K562 (cell line): ENCODE data around the gene DLAT. TPM values are rescaled to one million over a fixed set of nuclear protein-coding genes. Genes with fewer than 3 reads are reported as not detected.

Experiments
- ATAC-seq: fragments of 200-7000 bp; cut with Tn5 transposase; 3 replicates; pipeline ENCODE4 v1.9.1; 2020; ENCODE audit warnings: moderate library complexity
- BruUV-seq: library from RNA; stranded (reverse); fragments of 400-500 nt; replicated peaks from 2 replicates; lab custom pipeline; 2021; lab: Mats Ljungman, UMichigan
- CTCF ChIA-PET: fragments of 300-600 bp; formaldehyde crosslinking; extraction: SDS; loops from one replicate; lab custom pipeline; 2021; ENCODE audit warnings: low intra/inter-chr PET ratio; lab: Yijun Ruan, JAX
- POLR2A ChIA-PET: fragments of 300-600, 350-650 bp; sonication (Branson Sonifier 250); formaldehyde crosslinking; extraction: SDS; loops from one replicate; lab custom pipeline; 2021; ENCODE audit warnings: antibody characterized with exemption, inconsistent platforms; lab: Yijun Ruan, JAX
- DNase-seq, 4 experiments: peaks; one replicate each; pipeline versions ENCODE4 v3.0.0 to v3.0.0-alpha.2; 2011 to 2018; ENCODE audit warnings: low spot score in 3 of 4, mixed read lengths in 3 of 4; ENCODE audit errors: extremely low read depth in 1 of 4
- FAIRE-seq: peaks from 2 replicates; lab custom pipeline; 2011; peaks lifted over from hg19 to GRCh38; lab: Jason Lieb, UNC
- H2AFZ ChIP-seq: 2 replicates; pipeline ENCODE4 v1.6.0; 2011; ENCODE audit warnings: low read depth, low read length, control low read depth, inconsistent platforms
- H3K27ac ChIP-seq: fragments of 200-600 bp; 3 replicates; pipeline ENCODE4 v1.8.0; 2011; ENCODE audit warnings: low read depth, mild to moderate bottlenecking, control low read depth, inconsistent platforms, low read length, moderate library complexity, mixed read lengths; ENCODE audit errors: extremely low read depth
- H3K27me3 ChIP-seq, 2 experiments: fragments of 300-600 bp in 1 of 2; 2 replicates in 1 of 2; 3 replicates in 1 of 2; pipeline versions ENCODE4 v1.6.0 to v1.8.0; 2011; ENCODE audit warnings: inconsistent platforms in 2 of 2, low read length in 2 of 2, mild to moderate bottlenecking in 1 of 2, mixed read lengths in 1 of 2, moderate library complexity in 1 of 2; ENCODE audit not compliant: control insufficient read depth in 2 of 2, insufficient read depth in 2 of 2
- H3K36me3 ChIP-seq: fragments of 300-600 bp; 3 replicates; pipeline ENCODE4 v1.8.0; 2011; ENCODE audit warnings: mild to moderate bottlenecking, low read length, inconsistent platforms; ENCODE audit not compliant: control insufficient read depth, insufficient read depth
- H3K4me1 ChIP-seq, 2 experiments: fragments of 200-600 bp in 1 of 2; replicated peaks in 1 of 2; 2 replicates in 1 of 2; 3 replicates in 1 of 2; pipeline versions ENCODE4 v1.5.1 to v1.8.0; 2011; ENCODE audit warnings: inconsistent platforms in 2 of 2, low read length in 2 of 2, mild to moderate bottlenecking in 1 of 2, mixed read lengths in 1 of 2, moderate library complexity in 1 of 2; ENCODE audit not compliant: control insufficient read depth in 2 of 2, insufficient read depth in 2 of 2
- H3K4me2 ChIP-seq: 2 replicates; pipeline ENCODE4 v1.6.1; 2011; ENCODE audit warnings: low read length, control low read depth, inconsistent platforms, mixed read lengths; ENCODE audit not compliant: insufficient read depth
- H3K4me3 ChIP-seq: fragments of 200-600 bp; sonication (generic), shearing (Covaris generic); 2 replicates; pipeline ENCODE4 v1.5.1; 2016; ENCODE audit warnings: control low read depth, inconsistent platforms
- H3K79me2 ChIP-seq: fragments of 200-600 bp; 3 replicates; pipeline ENCODE4 v1.8.0; 2011; ENCODE audit warnings: low read length, inconsistent platforms; ENCODE audit not compliant: control insufficient read depth, insufficient read depth
- H3K9ac ChIP-seq, 2 experiments: 2 replicates each; pipeline versions ENCODE4 v1.6.0 to v1.6.1; 2011; ENCODE audit warnings: low read depth in 2 of 2, low read length in 2 of 2, control low read depth in 1 of 2, inconsistent platforms in 1 of 2, mild to moderate bottlenecking in 1 of 2, mixed read lengths in 1 of 2; ENCODE audit not compliant: insufficient read depth in 1 of 2
- H3K9me1 ChIP-seq: one replicate; pipeline ENCODE4 v1.6.0; 2011; ENCODE audit warnings: inconsistent platforms, mild to moderate bottlenecking, low read length, moderate library complexity; ENCODE audit not compliant: control insufficient read depth, insufficient read depth
- H3K9me3 ChIP-seq: replicated peaks from 2 replicates; pipeline ENCODE4 v1.5.1; 2011; ENCODE audit warnings: low read depth, low read length, inconsistent platforms; ENCODE audit not compliant: control insufficient read depth, insufficient read depth
- H4K20me1 ChIP-seq: replicated peaks from 2 replicates; pipeline ENCODE4 v1.6.1; 2011; ENCODE audit warnings: low read length, inconsistent platforms, mixed read lengths; ENCODE audit not compliant: control insufficient read depth, insufficient read depth
- BDP1 ChIP-seq: IDR thresholded peaks from 3 replicates; pipeline ENCODE4 v1.6.1; 2011; ENCODE audit not compliant: insufficient read length, insufficient read depth
- CBX3 ChIP-seq, 2 experiments: IDR thresholded peaks; 1 replicate in 1 of 2; 2 replicates in 1 of 2; pipeline ENCODE4 v1.6.1; 2012; ENCODE audit warnings: inconsistent platforms in 2 of 2, low read length in 2 of 2, borderline replicate concordance in 1 of 2, control low read depth in 1 of 2
- CSDE1 ChIP-seq, 2 experiments: fragments of 450-650 bp; IDR thresholded peaks; 2 replicates each; pipeline ENCODE4 v1.6.1; 2016; ENCODE audit warnings: mild to moderate bottlenecking in 1 of 2
- GABPB1 ChIP-seq: sonication (generic); formaldehyde crosslinking; IDR thresholded peaks from 2 replicates; pipeline ENCODE4 v1.8.0; 2022; ENCODE audit warnings: mild to moderate bottlenecking, missing genetic modification reagents
- MTA2 ChIP-seq: fragments of 450-650 bp; IDR thresholded peaks from 2 replicates; pipeline ENCODE4 v1.6.1; 2016; ENCODE audit warnings: low read depth
- PCBP2 ChIP-seq: fragments of 200-400 bp; formaldehyde crosslinking; IDR thresholded peaks from 2 replicates; pipeline ENCODE4 v1.6.1; 2018; ENCODE audit warnings: low read length, low read depth, mild to moderate bottlenecking, moderate library complexity; ENCODE audit not compliant: poor library complexity, severe bottlenecking
- POLR3A ChIP-seq: IDR thresholded peaks from 2 replicates; pipeline ENCODE4 v1.6.1; 2011; ENCODE audit warnings: borderline replicate concordance, mild to moderate bottlenecking, moderate library complexity; ENCODE audit not compliant: insufficient read length, insufficient read depth; ENCODE audit errors: extremely low read depth
- TAF15 ChIP-seq: fragments of 200-400 bp; formaldehyde crosslinking; IDR thresholded peaks from 2 replicates; pipeline ENCODE4 v1.6.1; 2017; ENCODE audit warnings: mild to moderate bottlenecking, low read depth, low read length, moderate library complexity
- ZNF695 ChIP-seq: fragments of 450-650 bp; formaldehyde crosslinking; IDR thresholded peaks from 2 replicates; pipeline ENCODE4 v1.4.0; 2020; ENCODE audit warnings: mild to moderate bottlenecking, moderate library complexity
- WGBS: fragments of 100-300 bp; shearing (Covaris generic); methylation state at CpG from one replicate; pipeline ENCODE4 v1.1.6; 2016; ENCODE audit warnings: low coverage, mixed read lengths; ENCODE audit not compliant: insufficient coverage; ENCODE audit errors: missing lambda C conversion rate; 5-methylcytosine and 5-hydroxymethylcytosine counted together
- in situ Hi-C: fragments of 300-500 bp; cut with MboI; formaldehyde crosslinking; loops from 4 replicates; pipeline ENCODE4 v1.15.0; 2018; ENCODE audit warnings: inconsistent platforms, mixed read lengths
- intact Hi-C: fragments of 100-400 bp; cut with micrococcal nuclease; formaldehyde crosslinking; loops from 2 replicates; pipeline ENCODE4 v1.14.2; 2022
- polyA plus RNA-seq, 8 experiments: library from polyadenylated mRNA; depleted of rRNA in 4 of 8; stranded (reverse) in 5 of 8; unstranded in 3 of 8; fragments of >200 nt; fragmentation: Nextera tagmentation in 2 of 8; fragmentation: Illumina TruSeq in 1 of 8; extraction: Ambion mirVana in 2 of 8; extraction: Trizol in 1 of 8; gene quantifications; 2 replicates each; pipeline versions ENCODE4 v1.2.1 to v1.2.3, GENCODE V29; 2011 to 2014; ENCODE audit warnings: inconsistent platforms in 1 of 8, missing spikeins in 1 of 8
- total RNA-seq, 7 experiments: library from RNA; depleted of rRNA in 6 of 7; stranded (reverse); fragments of >200 nt in 6 of 7; fragmentation: Illumina TruSeq in 2 of 7; extraction: Trizol in 2 of 7; gene quantifications; 2 replicates each; pipeline versions ENCODE4 v1.2.1 to v1.2.3, GENCODE V29; 2011 to 2021; ENCODE audit warnings: low replicate concordance in 1 of 7
- TF ChIP-seq, protein P1 (sequence below): fragments of 250-450 bp; sonication (Bioruptor Pico); IDR thresholded peaks from 2 replicates; pipeline ENCODE4 v1.8.0; 2022; ENCODE audit warnings: inconsistent platforms
- TF ChIP-seq, protein P2 (sequence below): fragments of 450-650 bp; formaldehyde crosslinking; conservative IDR thresholded peaks from 2 replicates; pipeline ENCODE4 v1.4.0; 2022; ENCODE audit warnings: mild to moderate bottlenecking, missing genetic modification characterization
- TF ChIP-seq, protein P3 (sequence below), 3 experiments: fragments of 200-800 bp in 1 of 3; fragments of 250-450 bp in 1 of 3; fragments of 450-650 bp in 1 of 3; sonication (Bioruptor Pico) in 1 of 3; sonication (Bioruptor generic) in 1 of 3; formaldehyde crosslinking in 1 of 3; IDR thresholded peaks; 2 replicates each; pipeline versions ENCODE4 v1.6.1 to v1.8.0; 2016 to 2022; ENCODE audit warnings: mild to moderate bottlenecking in 2 of 3, missing genetic modification characterization in 2 of 3, missing compliant biosample characterization in 1 of 3, moderate library complexity in 1 of 3
- TF ChIP-seq, protein P4 (sequence below): sonication (generic); formaldehyde crosslinking; IDR thresholded peaks from 2 replicates; pipeline ENCODE4 v1.5.0; 2020; ENCODE audit warnings: missing genetic modification reagents

Gene DLAT
- total and polyA plus RNA-seq, 9 of the 15 experiments (the other 6 are each of a cell fraction or from before 2014, with no cell fraction given) = 41.7 to 152 (median 105) TPM

DNA sequence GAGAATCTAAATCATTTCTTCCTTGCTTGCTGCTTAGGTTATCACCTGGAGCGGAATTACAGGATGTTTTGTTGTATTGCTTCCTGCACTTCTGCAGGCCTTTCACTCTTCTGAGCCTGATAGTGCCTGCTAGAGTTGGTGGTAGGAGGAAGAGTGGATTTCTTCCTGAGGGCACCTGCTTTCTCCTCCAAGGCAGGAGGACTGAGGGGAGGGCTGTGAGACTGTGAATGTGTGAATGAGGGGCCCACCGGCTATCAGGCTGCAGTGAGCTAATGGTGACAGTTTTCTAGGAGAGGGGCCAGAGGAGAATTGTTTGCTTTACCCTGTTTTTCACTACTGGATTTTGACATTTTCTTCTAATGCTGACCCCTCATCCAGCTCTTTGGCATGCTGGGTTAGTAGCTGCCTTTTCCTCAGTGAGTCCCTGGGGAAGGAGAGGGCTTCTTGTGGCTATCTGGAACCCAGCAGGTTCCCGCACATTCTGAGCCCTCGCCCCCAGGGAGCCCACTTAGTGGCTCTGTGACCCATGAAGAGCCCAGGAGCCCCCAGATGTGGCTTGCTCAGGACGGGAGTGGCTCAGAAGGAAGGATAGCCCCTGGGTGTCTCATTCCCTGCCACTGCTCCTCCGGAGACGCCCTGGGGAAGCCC lies 49.0 kb upstream of the DLAT start:
- Histone ChIP-seq H2AFZ (no peak overlapping the region), H3K27ac (no peak overlapping the region), H3K4me2 (no peak overlapping the region), H4K20me1 (no peaks in the 10 kb centered on the region), H3K27me3 (no peaks in the 10 kb centered on the region), H3K79me2 (no peaks in the 10 kb centered on the region), H3K36me3 (peaks cover 2% of the 10 kb centered on the region; the same call in 1 of the 3 replicates), H3K9me1 (no peaks in the 10 kb centered on the region), H3K9ac (no peak overlapping the region; a peak in 1 of 4 replicates), H3K4me3 (no peak overlapping the region), H3K4me1 (peaks cover 10 to 11% of the 10 kb centered on the region in 2 experiments), H3K9me3 (no peaks in the 10 kb centered on the region)
- ChIA-PET CTCF (no interaction called here), POLR2A (interaction anchor here (0.5 kb wide), 1 partner anchor 56 kb away, joined by 4 read pairs; no protein-coding TSS in a partner anchor)
- WGBS = 67% methylated on average over 7 of the region's 7 CpGs
- ATAC-seq = no peak
- BruUV-seq = no TSS peak
- in situ Hi-C loops = loop anchor here (10.0 kb wide), 1 partner anchor 371 kb away; the partner anchor contains the start of gene SIK2
- FAIRE-seq = no peak
- no peak for DNase-seq
- intact Hi-C loops = no loop called here
- no peak for TF ChIP-seq BDP1
- TF ChIP-seq TAF15 = no peak
- no peak for TF ChIP-seq POLR3A
- TF ChIP-seq, protein P1, sequence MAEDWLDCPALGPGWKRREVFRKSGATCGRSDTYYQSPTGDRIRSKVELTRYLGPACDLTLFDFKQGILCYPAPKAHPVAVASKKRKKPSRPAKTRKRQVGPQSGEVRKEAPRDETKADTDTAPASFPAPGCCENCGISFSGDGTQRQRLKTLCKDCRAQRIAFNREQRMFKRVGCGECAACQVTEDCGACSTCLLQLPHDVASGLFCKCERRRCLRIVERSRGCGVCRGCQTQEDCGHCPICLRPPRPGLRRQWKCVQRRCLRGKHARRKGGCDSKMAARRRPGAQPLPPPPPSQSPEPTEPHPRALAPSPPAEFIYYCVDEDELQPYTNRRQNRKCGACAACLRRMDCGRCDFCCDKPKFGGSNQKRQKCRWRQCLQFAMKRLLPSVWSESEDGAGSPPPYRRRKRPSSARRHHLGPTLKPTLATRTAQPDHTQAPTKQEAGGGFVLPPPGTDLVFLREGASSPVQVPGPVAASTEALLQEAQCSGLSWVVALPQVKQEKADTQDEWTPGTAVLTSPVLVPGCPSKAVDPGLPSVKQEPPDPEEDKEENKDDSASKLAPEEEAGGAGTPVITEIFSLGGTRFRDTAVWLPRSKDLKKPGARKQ (CRISPR knock-in tag) = no peak
- TF ChIP-seq, protein P2, sequence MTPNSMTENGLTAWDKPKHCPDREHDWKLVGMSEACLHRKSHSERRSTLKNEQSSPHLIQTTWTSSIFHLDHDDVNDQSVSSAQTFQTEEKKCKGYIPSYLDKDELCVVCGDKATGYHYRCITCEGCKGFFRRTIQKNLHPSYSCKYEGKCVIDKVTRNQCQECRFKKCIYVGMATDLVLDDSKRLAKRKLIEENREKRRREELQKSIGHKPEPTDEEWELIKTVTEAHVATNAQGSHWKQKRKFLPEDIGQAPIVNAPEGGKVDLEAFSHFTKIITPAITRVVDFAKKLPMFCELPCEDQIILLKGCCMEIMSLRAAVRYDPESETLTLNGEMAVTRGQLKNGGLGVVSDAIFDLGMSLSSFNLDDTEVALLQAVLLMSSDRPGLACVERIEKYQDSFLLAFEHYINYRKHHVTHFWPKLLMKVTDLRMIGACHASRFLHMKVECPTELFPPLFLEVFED (CRISPR knock-in tag) = no peak
- TF ChIP-seq, protein P3, sequence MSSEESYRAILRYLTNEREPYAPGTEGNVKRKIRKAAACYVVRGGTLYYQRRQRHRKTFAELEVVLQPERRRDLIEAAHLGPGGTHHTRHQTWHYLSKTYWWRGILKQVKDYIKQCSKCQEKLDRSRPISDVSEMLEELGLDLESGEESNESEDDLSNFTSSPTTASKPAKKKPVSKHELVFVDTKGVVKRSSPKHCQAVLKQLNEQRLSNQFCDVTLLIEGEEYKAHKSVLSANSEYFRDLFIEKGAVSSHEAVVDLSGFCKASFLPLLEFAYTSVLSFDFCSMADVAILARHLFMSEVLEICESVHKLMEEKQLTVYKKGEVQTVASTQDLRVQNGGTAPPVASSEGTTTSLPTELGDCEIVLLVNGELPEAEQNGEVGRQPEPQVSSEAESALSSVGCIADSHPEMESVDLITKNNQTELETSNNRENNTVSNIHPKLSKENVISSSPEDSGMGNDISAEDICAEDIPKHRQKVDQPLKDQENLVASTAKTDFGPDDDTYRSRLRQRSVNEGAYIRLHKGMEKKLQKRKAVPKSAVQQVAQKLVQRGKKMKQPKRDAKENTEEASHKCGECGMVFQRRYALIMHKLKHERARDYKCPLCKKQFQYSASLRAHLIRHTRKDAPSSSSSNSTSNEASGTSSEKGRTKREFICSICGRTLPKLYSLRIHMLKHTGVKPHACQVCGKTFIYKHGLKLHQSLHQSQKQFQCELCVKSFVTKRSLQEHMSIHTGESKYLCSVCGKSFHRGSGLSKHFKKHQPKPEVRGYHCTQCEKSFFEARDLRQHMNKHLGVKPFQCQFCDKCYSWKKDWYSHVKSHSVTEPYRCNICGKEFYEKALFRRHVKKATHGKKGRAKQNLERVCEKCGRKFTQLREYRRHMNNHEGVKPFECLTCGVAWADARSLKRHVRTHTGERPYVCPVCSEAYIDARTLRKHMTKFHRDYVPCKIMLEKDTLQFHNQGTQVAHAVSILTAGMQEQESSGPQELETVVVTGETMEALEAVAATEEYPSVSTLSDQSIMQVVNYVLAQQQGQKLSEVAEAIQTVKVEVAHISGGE (CRISPR knock-in tag; IDR thresholded peaks at IDR 0.05) = no peak
- no peak for TF ChIP-seq GABPB1 (CRISPR knock-in tag)
- TF ChIP-seq PCBP2 = no peak
- TF ChIP-seq, protein P4, sequence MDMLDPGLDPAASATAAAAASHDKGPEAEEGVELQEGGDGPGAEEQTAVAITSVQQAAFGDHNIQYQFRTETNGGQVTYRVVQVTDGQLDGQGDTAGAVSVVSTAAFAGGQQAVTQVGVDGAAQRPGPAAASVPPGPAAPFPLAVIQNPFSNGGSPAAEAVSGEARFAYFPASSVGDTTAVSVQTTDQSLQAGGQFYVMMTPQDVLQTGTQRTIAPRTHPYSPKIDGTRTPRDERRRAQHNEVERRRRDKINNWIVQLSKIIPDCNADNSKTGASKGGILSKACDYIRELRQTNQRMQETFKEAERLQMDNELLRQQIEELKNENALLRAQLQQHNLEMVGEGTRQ (CRISPR knock-in tag) = no peak
- TF ChIP-seq MTA2 = no peak
- no peak for TF ChIP-seq CBX3 (IDR thresholded peaks at IDR 0.05; ENCODE audit: borderline replicate concordance in 1 of 2, low read length in 2 of 2)
- TF ChIP-seq CSDE1 (IDR thresholded peaks at IDR 0.05) = no peak
- TF ChIP-seq ZNF695 (CRISPR knock-in tag) = no peak
